Hepatocyte (in vitro differentiated cells): ENCODE results near the gene RPS6KA5. TPM values are rescaled to one million over a fixed set of nuclear protein-coding genes. Genes with fewer than 3 reads are reported as not detected.

Source experiments
- DNase-seq: peaks from one replicate; pipeline ENCODE4 v3.0.0-alpha.2; 2016; ENCODE audit warnings: low spot score
- H2AFZ ChIP-seq: fragments of 200-600 bp; sonication (generic); 2 replicates; pipeline ENCODE4 v1.6.0; 2016; ENCODE audit warnings: antibody characterized with exemption, mild to moderate bottlenecking
- H3K27ac ChIP-seq: fragments of 200-600 bp; sonication (generic); 2 replicates; pipeline ENCODE4 v1.5.1; 2016; ENCODE audit warnings: mild to moderate bottlenecking
- H3K27me3 ChIP-seq: fragments of 200-600 bp; sonication (generic); 2 replicates; pipeline ENCODE4 v1.6.1; 2016
- H3K36me3 ChIP-seq: fragments of 200-600 bp; sonication (generic); replicated peaks from 2 replicates; pipeline ENCODE4 v1.5.1; 2016; ENCODE audit warnings: low read depth; ENCODE audit not compliant: insufficient read depth
- H3K4me1 ChIP-seq: fragments of 200-600 bp; sonication (generic); 2 replicates; pipeline ENCODE4 v1.5.1; 2016; ENCODE audit warnings: mild to moderate bottlenecking, moderate library complexity; ENCODE audit not compliant: insufficient read depth
- H3K4me2 ChIP-seq: fragments of 200-600 bp; sonication (generic); 2 replicates; pipeline ENCODE4 v1.6.0; 2016
- H3K4me3 ChIP-seq: fragments of 200-600 bp; sonication (generic); 2 replicates; pipeline ENCODE4 v1.5.1; 2016; ENCODE audit warnings: mild to moderate bottlenecking
- H3K79me2 ChIP-seq: fragments of 200-600 bp; sonication (generic); 2 replicates; pipeline ENCODE4 v1.6.0; 2017; ENCODE audit warnings: mild to moderate bottlenecking
- H3K9me2 ChIP-seq: fragments of 200-600 bp; sonication (generic); replicated peaks from 2 replicates; pipeline ENCODE4 v1.6.0; 2017; ENCODE audit warnings: mild to moderate bottlenecking; ENCODE audit not compliant: insufficient read depth
- H3K9me3 ChIP-seq: fragments of 200-600 bp; sonication (generic); 2 replicates; pipeline ENCODE4 v1.5.1; 2016; ENCODE audit warnings: low read depth, mild to moderate bottlenecking
- H4K20me1 ChIP-seq: fragments of 200-600 bp; sonication (generic); 2 replicates; pipeline ENCODE4 v1.6.0; 2016; ENCODE audit warnings: mild to moderate bottlenecking; ENCODE audit not compliant: insufficient read depth, poor library complexity, severe bottlenecking
- CTCF ChIP-seq: fragments of 200-600 bp; sonication (generic); IDR thresholded peaks from 2 replicates; pipeline ENCODE4 v1.5.1; 2016; ENCODE audit warnings: antibody characterized with exemption, mild to moderate bottlenecking; ENCODE audit not compliant: poor library complexity
- EZH2 ChIP-seq: fragments of 200-600 bp; sonication (generic); IDR thresholded peaks from 2 replicates; pipeline ENCODE4 v1.6.1; 2016; ENCODE audit warnings: antibody characterized with exemption, mild to moderate bottlenecking, borderline replicate concordance
- EZH2phosphoT487 ChIP-seq: fragments of 200-600 bp; sonication (generic); IDR thresholded peaks from one replicate; pipeline ENCODE4 v1.6.1; 2018; ENCODE audit warnings: antibody characterized with exemption, mild to moderate bottlenecking, low read depth, moderate library complexity; ENCODE audit not compliant: unreplicated experiment, severe bottlenecking
- WGBS: methylation state at CpG from one replicate; pipeline ENCODE4 v1.1.6; 2016; ENCODE audit warnings: low lambda C conversion rate; ENCODE audit errors: missing lambda C conversion rate; 5-methylcytosine and 5-hydroxymethylcytosine counted together
- polyA plus RNA-seq: library from polyadenylated mRNA; unstranded; fragments of >200 nt; fragmentation: Nextera tagmentation; extraction: Ambion mirVana; gene quantifications from 2 replicates; pipeline ENCODE4 v1.2.1, GENCODE V29; 2016
- total RNA-seq: library from RNA; depleted of rRNA; stranded (reverse); fragments of >200 nt; gene quantifications from 2 replicates; pipeline ENCODE4 v1.2.3, GENCODE V29; 2014

RPS6KA5 gene
- total and polyA plus RNA-seq, 2 experiments from 2014 or later = 4.8 to 6.3 TPM

GRCh38 chr14:90924621-90925340 lies 135.7 kb downstream of the RPS6KA5 start:
- no peak overlapping the region for H2AFZ ChIP-seq

GRCh38 chr14:90922141-90922540 lies 138.3 kb downstream of the RPS6KA5 start:
- H3K27ac ChIP-seq = no peak overlapping the region
- TF ChIP-seq CTCF (no peak), EZH2phosphoT487 (no peak), EZH2 (no peak)
- H3K36me3 ChIP-seq = no peaks in the 10 kb centered on the region
- H3K4me3 ChIP-seq = no peak overlapping the region
- H3K9me2 ChIP-seq = no peaks in the 10 kb centered on the region
- no peaks in the 10 kb centered on the region for H3K79me2 ChIP-seq
- H3K27me3 ChIP-seq = no peaks in the 10 kb centered on the region
- no peaks in the 10 kb centered on the region for H4K20me1 ChIP-seq
- no peak overlapping the region for H3K4me2 ChIP-seq
- H3K9me3 ChIP-seq = no peaks in the 10 kb centered on the region
- WGBS = 96% methylated on average over 4 of the region's 4 CpGs
- H2AFZ ChIP-seq = no peak overlapping the region
- no peaks in the 10 kb centered on the region for H3K4me1 ChIP-seq
- no peak for DNase-seq

More at GRCh38 chr14:90924621-90925340, 135.7 kb downstream of the RPS6KA5 start:
- Histone ChIP-seq H3K79me2 (no peaks in the 10 kb centered on the region), H3K27ac (no peak overlapping the region), H3K9me2 (no peaks in the 10 kb centered on the region), H3K9me3 (no peaks in the 10 kb centered on the region), H3K27me3 (no peaks in the 10 kb centered on the region), H4K20me1 (no peaks in the 10 kb centered on the region), H3K36me3 (no peaks in the 10 kb centered on the region), H3K4me3 (no peak overlapping the region), H3K4me2 (no peak overlapping the region), H3K4me1 (no peaks in the 10 kb centered on the region)
- DNase-seq = no peak
- no peak for TF ChIP-seq EZH2phosphoT487
- TF ChIP-seq CTCF = no peak
- no peak for TF ChIP-seq EZH2
- WGBS = 73% methylated on average over 4 of the region's 4 CpGs

- no peaks in the 10 kb centered on the region for H4K20me1 ChIP-seq
- no peak overlapping the region for H3K27ac ChIP-seq
- DNase-seq = no peak
- no peaks in the 10 kb centered on the region for H3K4me1 ChIP-seq
- no peak overlapping the region for H3K4me2 ChIP-seq
- WGBS = 38% methylated on average over 1 of the region's 1 CpG
- no peak overlapping the region for H2AFZ ChIP-seq
- H3K9me3 ChIP-seq = no peaks in the 10 kb centered on the region
- no peaks in the 10 kb centered on the region for H3K79me2 ChIP-seq
- no peaks in the 10 kb centered on the region for H3K27me3 ChIP-seq
- no peak for TF ChIP-seq EZH2phosphoT487
- TF ChIP-seq CTCF = no peak
- no peak for TF ChIP-seq EZH2
- H3K4me3 ChIP-seq = no peak overlapping the region
- no peaks in the 10 kb centered on the region for H3K36me3 ChIP-seq
- no peaks in the 10 kb centered on the region for H3K9me2 ChIP-seq
Observed at GRCh38 chr14:90911121-90911520, 149.3 kb downstream of the RPS6KA5 start.
